Regular cardiac myocyte (primary cell): ENCODE results near the gene FBL. TPM values are rescaled to one million over a fixed set of nuclear protein-coding genes. Genes with fewer than 3 reads are reported as not detected.

Experiments
- total RNA-seq: library from RNA; depleted of rRNA; stranded (reverse); fragments of >200 nt; gene quantifications from 2 replicates; pipeline ENCODE4 v1.2.3, GENCODE V29; 2014

Gene FBL
- 85.4 and 227 TPM in 2 replicates for total RNA-seq

DNA sequence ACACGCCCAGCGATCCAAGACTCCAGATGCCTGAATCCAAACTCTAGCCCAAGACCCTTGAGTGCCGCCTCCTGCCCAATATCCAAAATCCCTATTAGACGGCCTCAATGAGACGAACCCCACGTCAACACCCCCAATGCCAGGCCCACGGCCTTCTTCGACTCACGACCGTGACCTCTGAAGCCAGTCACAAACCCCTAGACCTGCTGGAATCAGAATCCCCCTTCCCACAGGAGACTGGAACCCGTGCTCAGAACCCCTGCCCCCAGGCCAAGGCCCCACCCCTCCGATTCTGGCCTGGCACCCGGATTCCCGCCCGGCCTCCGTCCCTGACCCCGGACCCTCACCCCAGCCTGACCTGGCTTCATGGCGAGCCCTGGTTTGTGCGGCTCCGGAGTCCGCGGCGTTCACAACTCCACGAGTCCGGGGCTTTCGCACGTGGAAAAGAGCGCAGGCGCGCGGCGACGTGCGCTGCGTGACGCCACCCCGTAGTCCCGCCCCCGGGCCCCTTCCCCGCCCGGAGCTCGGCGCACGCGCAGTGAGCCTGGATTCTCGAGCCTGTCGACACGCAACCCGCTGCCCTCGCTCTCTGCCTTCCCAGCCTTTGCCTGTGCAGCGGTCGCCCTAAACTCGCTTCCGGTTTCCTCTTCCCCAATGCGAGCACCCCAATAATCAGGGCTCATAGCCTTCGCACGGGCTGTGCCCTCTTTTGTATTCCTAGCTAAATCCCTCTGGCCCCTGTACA, at the start of gene FBL:
FBL (minus strand) TSS at position 447 of the 745 bp plus-strand sequence; CDS start at position 368, 79 bp downstream.

DNA sequence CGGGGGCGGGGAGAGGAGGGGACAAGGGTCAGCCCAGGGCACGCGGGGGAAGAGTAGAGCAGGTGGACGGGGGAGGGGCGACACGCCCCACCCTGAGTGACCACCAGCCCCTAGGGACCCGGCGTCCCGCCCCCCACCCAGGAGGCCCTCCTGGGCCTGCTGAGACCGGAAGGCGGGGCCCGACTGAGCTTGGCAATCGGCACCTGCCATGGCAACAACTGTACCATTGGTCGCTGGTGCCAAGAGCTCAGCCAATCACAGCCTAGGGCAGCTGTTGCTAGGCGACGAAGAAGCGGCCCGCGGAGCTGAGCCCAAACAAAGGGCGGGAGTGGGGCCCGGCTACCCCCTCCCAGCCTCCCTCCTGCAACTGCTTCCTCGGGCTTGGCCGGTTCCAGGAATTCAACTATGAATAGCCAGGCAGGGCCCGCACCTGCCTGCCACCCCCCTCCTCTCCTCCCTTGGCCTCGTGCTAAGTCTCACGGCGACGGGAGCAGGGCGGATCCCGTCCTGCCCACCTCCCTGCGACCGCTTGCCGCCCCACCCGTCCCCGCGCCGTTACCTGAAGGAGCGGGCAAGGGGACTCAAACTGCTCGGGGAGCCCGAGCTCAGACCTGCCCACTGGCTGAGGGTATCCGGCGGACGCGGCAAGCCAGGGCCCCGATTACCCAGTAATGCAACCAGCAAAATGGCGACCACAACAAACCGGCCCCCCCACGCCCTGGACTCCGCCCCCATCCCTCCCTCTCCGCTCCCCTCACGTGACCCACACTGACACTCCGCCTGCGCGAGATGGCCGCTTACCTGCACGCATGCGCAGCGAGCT, 12.5 kb downstream of the FBL start, which contains the start of gene DYRK1B:
DYRK1B (minus strand) TSS at position 699 of the 823 bp plus-strand sequence. CDS start 2,295 bp downstream, outside the sequence.

Other genes with a start within 250 kb of the FBL start
- not detected in 2 replicates for gene LGALS13, start 243.9 kb downstream of the FBL start, total RNA-seq
- not detected in 2 replicates for gene LGALS16, start 190.5 kb downstream of the FBL start, total RNA-seq
- not detected in 2 replicates for gene LGALS14, start 141.9 kb downstream of the FBL start, total RNA-seq
- gene CLC, start 108.3 kb downstream of the FBL start, total RNA-seq, result not detected in 2 replicates
- gene LEUTX, start 67.5 kb downstream of the FBL start, total RNA-seq, result not detected in 2 replicates
- 5.0 and 8.2 TPM in 2 replicates for gene DYRK1B, start 12.2 kb downstream of the FBL start, total RNA-seq
- gene FCGBP, start 88.3 kb upstream of the FBL start, total RNA-seq, result 0.38 and 0.85 TPM in 2 replicates
- 76.7 and 176 TPM in 2 replicates for gene PSMC4, start 124.8 kb upstream of the FBL start, total RNA-seq
- gene ZNF546, start 150.7 kb upstream of the FBL start, total RNA-seq, result 6.7 and 7.6 TPM in 2 replicates
- 8.4 and 12.7 TPM in 2 replicates for gene ZNF780B, start 209.9 kb upstream of the FBL start, total RNA-seq
- gene ZNF780A, start 244.6 kb upstream of the FBL start, total RNA-seq, result 20.1 and 21.1 TPM in 2 replicates